Body of pancreas (tissue), 4 donors: ENCODE measurements around the gene ERC1.

Experiments
- POLR2A ChIP-seq, 3 donors: fragments of 450-650 bp; IDR thresholded peaks; one replicate each; pipeline ENCODE4 v1.6.1; 2016; ENCODE audit warnings: antibody characterized with exemption in 3 of 3, mild to moderate bottlenecking in 2 of 3
- TF ChIP-seq, protein P1 (sequence below), 7 experiments: fragments of 450-650 bp in 4 of 7; fragments of 200-600 bp in 3 of 7; sonication (generic) in 3 of 7; IDR thresholded peaks; one replicate each; pipeline ENCODE4 v1.5.1; 2016 to 2019; ENCODE audit warnings: antibody characterized with exemption in 7 of 7

DNA sequence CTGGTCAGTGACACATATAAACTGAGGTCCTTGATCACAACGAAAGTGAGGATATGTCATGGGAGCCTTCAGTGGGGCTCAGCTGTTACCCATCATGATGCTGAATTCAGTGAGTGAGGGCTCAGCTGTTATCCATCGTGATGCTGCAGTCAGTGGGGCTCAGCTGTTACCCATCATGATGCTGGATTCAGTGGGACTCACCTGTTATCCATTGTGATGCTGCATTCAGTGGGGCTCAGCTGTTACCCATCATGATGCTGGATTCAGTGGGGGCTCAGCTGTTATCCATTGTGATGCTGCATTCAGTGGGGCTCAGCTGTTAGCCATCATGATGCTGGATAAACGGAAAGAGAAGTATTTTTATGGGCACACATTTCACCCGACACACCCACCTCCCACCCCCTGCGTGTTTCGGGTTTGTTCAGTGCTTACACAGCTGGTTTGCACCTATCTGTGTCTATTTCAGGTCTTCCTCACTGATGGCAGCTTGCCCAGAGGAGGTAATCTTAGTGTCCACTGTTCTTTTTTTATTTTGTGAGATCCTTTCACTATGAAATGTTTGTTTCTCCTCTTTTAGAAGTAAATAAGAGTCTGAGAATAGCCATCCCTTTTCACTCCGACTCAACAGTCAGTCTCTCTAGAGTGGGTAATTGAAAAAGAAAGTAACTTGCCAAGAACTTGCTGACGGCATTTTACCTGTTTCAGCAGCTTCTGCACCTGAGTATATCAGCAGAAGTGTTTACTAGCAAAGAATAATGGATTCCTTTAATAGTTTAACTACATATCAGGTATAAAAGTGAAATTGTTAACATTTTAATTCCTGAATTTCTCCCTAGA lies 183.0 kb downstream of the ERC1 start:
- TF ChIP-seq, protein P1, sequence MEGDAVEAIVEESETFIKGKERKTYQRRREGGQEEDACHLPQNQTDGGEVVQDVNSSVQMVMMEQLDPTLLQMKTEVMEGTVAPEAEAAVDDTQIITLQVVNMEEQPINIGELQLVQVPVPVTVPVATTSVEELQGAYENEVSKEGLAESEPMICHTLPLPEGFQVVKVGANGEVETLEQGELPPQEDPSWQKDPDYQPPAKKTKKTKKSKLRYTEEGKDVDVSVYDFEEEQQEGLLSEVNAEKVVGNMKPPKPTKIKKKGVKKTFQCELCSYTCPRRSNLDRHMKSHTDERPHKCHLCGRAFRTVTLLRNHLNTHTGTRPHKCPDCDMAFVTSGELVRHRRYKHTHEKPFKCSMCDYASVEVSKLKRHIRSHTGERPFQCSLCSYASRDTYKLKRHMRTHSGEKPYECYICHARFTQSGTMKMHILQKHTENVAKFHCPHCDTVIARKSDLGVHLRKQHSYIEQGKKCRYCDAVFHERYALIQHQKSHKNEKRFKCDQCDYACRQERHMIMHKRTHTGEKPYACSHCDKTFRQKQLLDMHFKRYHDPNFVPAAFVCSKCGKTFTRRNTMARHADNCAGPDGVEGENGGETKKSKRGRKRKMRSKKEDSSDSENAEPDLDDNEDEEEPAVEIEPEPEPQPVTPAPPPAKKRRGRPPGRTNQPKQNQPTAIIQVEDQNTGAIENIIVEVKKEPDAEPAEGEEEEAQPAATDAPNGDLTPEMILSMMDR (IDR thresholded peaks at IDR 0.05) = no peak
- TF ChIP-seq POLR2A (IDR thresholded peaks at IDR 0.05) = no peak
